NCI-H128 (cell line): ENCODE data around the gene NPRL2.

Source experiments
- DNase-seq: peaks from one replicate; lab custom pipeline; 2025; ENCODE audit not compliant: unreplicated experiment; lab: John Stamatoyannopoulos, UW

The NPRL2 gene

DNA sequence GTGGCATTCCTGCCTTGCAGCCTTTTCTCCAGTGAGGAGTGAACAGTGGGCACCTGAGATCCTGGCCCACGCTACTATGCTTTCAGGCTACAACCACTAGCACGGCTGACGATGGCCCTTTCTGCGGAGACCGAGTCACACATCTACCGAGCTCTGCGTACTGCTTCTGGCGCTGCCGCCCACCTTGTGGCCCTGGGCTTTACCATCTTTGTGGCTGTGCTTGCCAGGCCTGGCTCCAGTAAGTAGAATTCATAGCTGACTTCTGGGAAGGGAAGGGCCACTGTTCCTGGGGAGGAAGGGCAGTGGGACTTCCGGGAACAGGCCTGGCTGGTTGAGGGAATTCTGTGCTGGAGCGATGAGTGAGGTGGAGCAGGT, 735 bp upstream of the NPRL2 start:
- no peak for DNase-seq

DNA sequence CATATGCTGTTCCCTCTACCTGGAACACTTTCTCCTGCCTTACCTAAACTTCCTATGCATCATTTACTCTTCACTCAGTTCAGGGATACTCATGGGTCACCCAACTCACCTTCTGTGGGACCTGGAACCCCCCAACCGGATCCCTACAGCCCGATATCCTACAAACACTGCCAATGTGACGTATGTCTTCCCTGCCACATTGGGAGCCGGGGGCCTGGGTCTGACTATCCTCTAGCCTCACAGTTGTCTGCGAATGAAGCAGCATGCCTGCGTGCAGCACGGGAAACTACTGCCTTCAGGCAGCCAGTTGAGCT, 405 bp downstream of the NPRL2 start:
- DNase-seq = no peak

DNA sequence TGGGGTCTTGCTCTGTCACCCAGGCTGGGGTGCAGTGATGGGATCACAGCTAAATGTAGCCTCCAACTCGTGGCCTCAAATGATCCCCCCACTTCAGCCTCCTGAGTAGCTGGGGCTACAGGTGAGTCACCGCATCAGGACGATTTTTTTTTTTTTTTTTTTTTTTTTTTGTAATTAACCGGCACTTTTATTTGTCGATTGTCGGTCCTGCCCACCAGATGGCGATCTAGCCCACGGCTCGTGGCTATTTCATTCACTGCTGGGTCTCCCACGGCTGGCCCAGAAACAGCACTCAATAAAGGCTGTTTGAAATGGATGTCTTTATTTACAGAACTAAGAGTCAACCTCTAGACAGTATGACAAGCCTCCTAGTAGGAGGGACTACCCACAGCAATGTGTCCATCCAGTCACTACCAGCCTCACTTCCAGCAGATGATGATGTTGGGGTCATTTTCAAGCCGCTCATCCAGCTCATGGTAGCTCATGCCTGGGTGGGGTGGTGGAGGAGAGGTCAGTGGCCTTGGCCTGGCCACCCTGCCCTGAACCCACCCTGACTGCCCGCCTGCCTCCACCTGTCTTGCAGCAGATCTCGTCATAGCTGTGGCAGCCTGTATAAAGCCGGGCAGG, 3.3 kb downstream of the NPRL2 start:
- DNase-seq = peak; percentile 66

DNA sequence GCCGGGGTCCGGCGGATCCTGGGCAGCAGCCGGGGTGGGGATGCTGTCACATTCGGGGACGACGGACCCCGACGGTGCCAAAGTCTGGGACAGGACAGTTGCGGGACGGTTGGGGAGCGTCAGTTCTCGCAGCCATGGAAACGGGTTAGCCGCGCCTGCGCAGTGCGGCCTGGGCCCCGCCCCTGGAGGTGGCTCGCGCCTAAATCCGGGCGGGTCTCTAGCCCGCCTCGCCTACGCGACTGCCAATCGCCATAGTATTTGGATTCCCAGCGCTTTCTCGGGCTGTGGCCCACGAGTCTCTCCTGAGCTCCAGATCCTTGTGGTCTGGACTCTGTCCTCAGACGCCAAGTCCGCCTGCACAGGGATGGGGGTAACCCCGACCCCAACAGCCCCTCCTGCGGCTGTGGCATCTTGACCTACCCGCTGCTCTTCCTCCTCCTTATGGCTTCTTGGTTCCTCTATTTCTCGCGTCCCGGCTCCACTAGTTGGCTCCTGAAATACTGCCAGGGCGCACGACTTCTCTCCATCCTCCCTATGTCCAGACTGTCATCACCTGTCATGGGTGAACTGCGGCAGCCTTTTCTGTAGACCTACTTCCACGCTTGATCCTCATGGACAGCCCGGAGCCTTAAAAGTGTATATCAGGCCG, 4.9 kb downstream of the NPRL2 start, which contains the start of gene ZMYND10:
TSS of gene ZMYND10 (minus strand) at position 147 of the 649 bp plus-strand sequence. CDS start 153 bp downstream, outside the sequence.
- DNase-seq = no peak

DNA sequence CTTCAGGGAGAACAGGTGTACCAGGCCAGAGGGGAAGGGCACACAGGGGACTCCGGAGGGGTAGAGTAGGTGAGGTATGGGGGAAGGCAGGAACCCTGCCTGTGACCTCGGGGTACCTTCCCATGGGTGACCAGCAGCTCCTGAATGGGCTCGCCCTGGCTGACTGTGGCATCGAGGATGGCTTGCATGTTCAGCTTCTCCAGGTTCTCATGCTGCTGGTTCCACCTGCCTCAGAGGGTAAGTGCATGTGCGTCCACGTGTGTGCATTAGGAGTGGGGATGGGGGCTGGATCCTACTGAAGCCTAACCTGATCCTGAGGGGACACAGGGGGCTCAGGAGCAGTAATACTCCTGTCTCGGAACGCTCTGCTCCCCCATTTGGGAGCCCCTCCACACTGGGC, 5.6 kb downstream of the NPRL2 start:
- DNase-seq = no peak

DNA sequence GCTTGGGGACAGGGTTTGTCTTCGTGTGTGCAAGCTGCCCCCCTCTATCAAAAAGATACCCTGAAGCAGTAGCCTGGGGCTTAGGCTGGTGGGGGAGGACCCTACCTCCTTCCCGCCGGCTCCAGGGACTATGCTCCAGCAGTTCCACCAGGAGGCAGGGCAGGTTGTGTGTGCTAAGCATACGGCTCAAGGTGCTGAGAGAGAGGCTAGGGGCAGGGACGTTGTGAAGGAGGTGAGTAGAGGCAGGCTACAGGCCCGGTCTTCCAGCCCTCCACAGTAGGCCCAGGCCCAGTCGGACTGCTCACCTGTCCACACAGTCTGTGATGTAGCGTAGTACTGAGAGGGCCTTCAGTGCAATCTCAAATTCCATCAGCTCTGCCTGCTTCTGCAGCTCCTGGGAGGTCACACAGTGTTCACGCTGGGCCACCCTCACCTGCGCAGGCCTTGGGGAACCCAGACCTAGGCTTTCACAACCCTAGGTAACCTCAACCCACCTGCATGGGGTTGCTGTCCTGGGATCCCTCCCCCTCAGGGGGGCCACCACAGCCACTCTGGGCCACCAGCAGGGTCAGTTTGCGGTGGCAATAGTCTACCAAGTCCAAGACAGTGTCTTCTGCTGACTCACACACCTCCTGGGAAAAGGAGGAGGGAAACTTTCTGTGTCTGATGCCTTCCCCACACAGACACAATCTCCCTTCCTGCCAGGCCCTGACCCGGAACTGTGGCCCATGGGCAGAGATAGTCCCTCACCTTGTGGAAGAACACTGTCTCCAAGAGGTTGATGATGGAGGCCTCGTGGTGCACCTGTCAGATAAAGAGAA, 7.6 kb downstream of the NPRL2 start:
- no peak for DNase-seq

DNA sequence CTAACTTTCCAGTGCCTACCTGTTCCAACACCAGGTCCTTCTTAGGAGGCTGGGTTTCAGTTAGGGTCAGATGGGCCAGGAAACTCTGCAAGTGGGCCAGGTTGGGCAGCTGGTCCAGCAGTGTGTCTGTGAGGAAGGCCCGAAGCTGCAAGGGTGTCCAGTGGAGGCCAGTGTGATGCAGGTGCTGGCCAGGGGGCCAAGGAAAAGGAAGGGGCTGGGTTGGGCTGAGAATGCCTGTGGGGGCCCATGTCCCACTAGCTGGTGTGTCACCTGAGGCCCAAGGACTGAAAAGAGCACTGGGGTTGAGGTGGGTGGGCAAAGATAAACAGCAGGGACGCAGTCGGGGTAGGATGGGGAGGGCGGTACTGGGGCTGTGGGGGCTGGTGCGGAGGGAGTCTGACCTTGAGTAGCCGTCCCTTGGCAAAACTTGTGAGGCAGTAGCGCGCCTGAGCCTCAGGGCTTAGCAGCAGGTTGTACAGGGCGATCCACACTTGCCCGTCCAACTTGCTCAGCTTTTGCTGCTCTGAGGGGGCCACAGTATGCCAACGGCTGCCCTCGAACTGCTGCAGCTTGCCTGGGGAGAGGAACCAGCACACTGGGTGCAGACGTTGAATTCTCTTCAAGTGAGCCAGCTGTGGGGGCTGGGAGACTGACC, 8.5 kb downstream of the NPRL2 start:
- DNase-seq = no peak

DNA sequence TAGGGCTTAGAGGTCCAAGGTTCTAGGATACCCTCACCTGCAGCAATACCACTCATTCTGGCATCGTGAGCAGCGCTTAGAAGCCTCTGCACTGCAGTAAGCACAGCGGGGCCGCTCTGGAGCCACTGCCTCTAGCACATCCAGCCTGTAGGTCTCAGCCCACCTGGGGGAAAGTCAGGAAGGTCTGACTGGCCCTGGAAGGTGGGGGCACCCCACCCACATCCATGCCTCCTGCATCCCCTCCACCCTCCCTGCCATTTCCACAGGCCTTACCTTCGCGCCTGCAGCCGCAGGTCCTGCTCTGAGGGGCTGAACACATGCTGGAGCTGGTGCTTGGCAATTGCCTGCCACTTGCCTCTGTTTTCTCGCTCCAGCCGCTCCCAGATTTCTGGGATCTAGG, 9.0 kb downstream of the NPRL2 start:
- no peak for DNase-seq

DNA sequence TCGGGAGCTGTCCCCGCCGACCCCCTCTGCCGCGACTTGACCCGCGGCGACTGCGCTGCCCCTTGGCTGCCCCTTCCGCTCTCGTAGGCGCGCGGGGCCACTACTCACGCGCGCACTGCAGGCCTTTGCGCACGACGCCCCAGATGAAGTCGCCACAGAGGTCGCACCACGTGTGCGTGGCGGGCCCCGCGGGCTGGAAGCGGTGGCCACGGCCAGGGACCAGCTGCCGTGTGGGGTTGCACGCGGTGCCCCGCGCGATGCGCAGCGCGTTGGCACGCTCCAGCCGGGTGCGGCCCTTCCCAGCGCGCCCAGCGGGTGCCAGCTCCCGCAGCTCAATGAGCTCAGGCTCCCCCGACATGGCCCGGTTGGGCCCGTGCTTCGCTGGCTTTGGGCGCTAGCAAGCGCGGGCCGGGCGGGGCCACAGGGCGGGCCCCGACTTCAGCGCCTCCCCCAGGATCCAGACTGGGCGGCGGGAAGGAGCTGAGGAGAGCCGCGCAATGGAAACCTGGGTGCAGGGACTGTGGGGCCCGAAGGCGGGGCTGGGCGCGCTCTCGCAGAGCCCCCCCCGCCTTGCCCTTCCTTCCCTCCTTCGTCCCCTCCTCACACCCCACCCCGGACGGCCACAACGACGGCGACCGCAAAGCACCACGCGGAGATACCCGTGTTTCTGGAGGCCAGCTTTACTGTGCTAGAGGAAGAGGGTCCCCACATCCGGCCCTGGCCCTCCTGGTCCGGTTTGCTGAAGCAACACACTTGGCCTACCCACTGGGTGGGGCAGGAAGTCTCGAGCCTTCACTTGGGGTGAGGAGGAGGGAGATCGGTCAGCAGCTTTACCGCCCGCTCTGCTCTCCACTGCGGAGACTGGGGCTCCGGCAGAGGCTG, 9.9 kb downstream of the NPRL2 start, which contains the start of gene RASSF1:
TSS of gene RASSF1 (minus strand) at position 389 of the 882 bp plus-strand sequence. CDS start at position 358, 31 bp downstream.
- DNase-seq = no peak

DNA sequence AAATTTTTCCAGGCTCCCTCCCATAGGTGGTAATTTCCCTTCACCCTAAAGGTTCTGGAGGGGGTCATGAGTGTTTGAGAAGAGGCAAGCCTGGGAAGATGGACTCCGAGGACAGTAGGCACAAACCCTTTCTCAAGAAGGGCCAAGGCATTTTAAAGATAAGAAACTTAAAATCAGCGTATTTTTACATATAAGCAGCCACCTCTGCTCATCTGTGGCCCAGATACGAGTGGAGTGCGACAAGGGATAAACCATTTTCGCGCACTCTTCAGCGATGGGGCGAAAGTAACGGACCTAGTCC, 10.5 kb downstream of the NPRL2 start:
- DNase-seq = no peak

DNA sequence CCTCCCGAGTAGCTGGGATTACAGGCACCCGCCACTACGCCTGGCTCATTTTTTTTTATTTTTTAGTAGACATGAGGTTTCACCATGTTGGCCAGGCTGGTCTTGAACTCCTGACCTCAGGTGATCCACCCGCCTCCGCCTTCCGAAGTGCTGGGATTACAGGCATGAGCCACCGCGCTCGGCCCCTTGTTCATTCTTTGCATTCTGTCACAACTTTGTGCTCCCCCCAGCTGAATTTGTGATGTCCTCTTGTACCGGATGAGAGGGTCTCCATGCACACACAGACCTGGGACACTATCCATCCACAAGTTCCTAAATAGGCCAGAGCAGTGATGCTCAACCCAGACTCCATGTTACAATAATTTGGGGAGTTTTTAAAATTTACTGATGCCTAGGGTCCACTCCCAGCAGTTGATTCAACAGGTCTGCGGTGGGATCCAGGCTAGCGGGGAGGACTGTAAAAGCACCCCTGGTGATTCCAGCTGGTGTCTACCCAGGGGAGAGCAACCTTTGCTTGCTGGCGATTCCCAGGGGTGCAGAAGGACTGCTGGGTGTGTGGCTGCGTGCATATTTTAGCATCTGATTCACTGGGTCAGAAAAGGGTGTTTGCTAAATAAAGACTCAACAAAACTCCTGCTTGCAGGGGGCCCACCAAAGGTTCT, 11.0 kb downstream of the NPRL2 start:
- no peak for DNase-seq

DNA sequence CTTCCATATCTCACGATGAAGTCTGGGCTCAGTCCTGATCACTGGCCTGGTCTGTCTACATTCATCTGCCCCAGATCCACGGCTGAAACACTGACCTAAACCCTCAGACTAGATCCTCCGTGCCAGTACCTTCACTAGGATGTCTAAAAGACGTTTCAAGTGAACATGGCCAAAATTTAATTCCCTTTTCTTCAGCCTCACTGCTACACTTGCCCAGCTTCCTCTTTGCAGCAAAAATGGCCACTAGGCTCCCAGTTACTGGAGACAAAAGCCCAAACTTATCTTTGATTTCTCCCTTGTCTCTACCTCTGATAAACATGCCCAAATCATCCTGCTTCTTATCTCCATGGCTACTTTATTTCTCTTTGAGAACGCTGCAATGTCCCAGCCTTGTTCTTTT, 11.6 kb downstream of the NPRL2 start:
- no peak for DNase-seq

DNA sequence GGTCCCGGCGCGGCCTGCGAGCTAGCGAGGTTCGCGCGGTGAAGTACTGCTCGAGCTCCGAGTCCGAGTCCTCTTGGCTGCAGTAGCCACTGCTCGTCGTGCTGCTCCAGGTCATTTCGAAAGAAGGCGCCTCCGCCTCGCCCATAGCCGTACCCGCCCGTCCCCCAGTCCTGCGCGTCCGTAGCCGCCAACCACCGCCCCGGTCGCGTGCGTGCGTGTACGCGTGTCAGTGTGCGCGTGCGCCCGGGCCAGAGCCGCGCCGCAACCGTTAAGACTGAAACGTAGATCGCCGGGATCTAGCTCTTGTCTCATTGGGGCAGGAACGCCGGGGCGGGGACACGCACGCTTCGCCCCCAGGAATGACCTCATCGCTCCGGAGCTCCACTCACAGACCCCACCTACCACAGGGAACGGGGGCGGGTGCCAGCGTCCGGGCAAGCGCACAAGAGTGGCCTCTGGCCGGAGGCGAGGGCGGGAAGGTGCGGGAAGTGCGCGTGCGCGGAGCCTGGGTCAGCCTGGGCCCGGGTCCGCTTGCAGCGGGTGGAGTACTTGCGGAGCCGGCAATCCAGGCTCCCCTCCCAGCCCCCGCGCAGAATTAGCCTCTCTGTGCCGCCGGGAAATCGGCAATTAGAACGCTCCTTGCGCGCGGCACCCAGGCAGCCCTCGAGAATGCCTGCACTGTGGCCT, 13.3 kb downstream of the NPRL2 start:
- peak; percentile 90 for DNase-seq

DNA sequence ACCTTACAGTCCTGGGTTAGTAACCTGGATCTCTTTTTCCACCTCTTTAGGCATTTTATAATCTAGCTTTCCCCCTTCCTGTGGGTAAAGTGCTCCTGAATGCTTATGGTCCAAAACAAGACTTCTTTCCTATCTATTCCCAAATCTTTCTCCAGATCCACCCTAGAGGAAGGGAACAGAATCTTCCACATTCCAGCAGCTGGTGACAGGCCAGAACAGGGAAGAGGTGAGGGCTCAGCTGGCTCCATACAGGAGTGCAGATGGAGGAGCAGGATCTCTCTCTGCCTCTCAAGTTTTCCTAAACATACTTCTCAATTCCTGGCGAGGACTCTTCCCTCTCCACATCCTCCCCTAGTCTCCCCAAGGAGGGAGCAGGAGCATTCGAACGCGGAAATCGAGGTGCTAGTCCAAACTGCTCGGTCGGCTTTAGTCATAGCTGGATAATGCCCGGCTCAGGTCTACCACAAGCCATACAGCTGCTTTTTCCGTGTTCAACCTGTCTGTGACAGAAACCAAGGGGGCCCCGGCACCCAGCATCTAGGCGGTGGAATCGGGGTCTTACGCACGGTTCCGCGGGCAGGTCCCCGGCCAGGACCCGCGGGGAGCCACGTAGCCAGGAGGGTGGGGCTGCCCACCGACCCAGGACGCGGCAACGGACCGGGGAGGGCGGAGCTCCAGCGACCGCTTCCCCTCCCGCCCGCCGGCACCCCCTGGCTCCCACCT, 14.0 kb downstream of the NPRL2 start:
- peak; percentile 35 for DNase-seq

DNA sequence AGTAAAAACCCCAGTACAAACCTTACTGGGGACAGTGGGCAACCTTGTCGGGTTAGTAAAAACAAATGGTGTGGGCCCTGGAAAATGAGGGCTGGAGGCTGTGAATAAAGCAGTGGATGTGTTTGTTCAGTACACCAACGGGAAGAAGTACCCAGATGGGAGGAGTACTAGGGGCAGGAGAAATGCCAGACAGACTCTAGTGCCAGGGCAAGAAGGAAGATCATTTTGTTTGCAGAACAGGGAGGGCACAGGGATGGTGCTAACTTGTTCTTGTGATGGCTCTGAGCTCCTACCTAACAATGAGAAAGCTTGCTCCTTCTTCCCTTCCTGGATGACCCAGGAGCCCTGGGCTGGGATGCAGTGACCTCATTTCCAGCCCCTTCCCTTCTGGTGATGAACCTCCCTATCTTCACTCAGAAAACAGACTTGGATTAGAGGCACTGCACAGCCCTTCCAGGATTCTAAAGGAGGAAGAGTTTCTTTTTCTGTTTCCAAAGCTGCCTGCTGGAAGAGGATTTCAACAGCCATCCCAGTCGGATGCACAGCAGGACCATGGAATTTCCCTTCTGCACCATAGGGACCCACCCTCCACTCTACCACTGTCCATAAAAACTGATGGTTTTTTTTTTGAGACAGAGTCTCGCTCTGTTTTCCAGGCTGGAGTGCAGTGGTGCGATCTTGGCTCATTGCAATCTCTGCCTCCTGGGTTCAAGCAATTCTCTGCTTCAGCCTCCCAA, 16.1 kb downstream of the NPRL2 start:
- no peak for DNase-seq

DNA sequence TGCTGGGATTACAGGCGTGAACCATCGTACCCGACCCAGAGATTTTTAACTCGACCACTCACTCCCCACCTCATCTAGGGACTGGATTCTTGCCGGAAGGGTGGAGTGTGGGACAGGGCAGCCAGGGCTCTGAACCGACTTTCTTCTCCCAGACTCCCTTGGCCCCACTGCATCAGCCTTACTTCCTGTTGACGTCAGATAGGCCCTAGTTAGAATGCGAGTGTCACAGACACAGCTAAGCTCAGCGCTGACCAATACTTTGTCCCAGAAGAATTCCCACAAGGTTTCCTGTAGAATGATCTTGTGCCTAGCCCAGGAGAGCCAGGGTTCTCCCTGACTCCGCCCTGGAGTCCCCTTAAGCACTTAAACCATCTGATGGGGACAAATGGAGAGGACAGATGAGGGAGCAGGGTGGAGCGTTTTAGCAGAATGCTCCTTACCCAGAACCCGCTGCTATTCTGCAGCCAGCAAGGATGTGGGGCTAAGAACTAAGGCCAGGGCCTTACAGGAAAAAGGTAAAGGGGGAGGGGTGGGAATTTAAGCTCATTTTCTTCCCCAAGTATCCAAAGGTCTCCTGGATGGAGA, 16.7 kb downstream of the NPRL2 start:
- DNase-seq = no peak

DNA sequence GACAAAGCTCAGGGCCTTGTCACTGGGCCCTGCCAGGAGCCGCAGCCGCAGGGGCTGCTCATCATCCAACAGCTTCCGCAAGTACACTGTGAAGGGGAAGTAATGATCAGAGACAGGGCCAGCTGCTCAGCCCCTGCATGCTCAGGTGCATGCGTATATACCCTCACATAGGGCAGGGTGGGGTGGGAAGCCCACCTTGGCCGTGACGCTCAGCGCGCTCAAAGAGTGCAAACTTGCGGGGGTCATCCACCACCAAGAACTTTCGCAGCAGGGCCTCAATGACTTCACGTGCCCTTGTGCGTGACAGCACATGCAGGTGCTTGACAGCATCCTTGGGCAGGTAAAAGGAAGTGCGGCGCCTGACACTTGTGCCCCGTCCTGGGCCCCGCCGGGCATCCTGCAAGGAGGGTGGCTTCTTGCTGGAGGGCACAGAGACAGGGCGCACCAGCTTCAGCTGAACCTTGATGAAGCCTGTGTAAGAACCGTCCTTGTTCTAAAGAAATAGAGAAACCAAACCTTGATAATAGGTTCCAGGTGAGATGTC, 19.1 kb downstream of the NPRL2 start:
- no peak for DNase-seq

DNA sequence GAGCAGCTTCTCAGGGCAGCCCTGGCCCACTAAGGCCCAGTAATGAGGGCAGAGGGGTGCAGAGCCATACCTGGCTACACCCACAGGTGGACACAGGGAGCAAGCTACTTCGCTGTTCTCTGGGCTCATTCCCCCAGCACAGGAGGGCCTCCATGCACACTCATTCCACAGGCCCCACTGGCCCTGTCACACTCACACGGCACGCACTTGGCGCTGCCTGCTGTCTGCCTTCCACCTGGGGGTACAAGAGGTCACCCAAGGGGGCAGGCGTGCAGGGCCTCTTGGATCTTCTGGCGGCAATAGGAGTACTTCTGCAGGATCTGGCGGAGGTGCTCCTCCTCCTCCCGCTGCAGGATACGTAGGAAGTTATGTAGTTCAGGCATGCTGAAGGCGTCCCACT, 20.2 kb downstream of the NPRL2 start:
- DNase-seq = no peak
